ENCODE results near the gene SMC2. TPM values are rescaled to one million over a fixed set of nuclear protein-coding genes. Genes with fewer than 3 reads are reported as not detected.

Gene SMC2
- total and polyA plus RNA-seq, 2 experiments from 2014 or later = 15.5 to 21.6 TPM

DNA sequence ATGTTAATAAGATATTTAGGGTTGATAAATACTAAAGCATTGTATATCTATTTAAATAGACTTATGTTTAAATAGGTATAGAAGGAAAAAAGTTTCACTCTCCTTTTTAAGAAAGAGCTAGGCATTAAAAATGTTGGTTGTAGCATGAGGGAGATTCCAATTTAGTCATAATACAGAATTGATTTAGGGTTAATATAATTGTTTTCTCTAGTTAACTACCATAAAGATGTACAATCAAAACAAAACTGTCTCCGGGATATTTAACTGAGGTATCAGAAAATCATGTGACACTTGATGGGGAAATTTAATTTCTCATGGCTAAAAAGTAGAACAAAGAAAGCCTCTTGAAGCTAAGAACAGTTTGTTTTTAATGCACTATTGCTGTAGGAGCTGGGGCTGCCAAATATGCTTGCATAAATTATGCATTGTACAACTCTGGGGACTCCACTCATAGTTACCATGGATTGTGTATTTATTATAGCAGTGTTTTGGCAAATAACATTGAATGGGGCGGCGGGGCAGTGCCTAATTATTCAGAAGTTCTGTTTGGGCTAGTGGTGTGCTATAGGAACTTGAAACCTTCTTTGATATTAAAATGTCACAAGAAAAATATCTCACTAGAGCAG lies 44.2 kb downstream of the SMC2 start:
- H3K36me3 ChIP-seq = peaks cover 27% of the 10 kb centered on the region
- no peak for DNase-seq (ENCODE audit: low read depth in 1 of 2, low spot score in 1 of 2)
- H3K4me1 ChIP-seq (ENCODE audit: low read depth) = no peaks in the 10 kb centered on the region
- H3K27ac ChIP-seq = no peak overlapping the region
- no peaks in the 10 kb centered on the region for H3K9me3 ChIP-seq (ENCODE audit: low read depth)
- no peaks in the 10 kb centered on the region for H3K27me3 ChIP-seq
- TF ChIP-seq, protein P1, sequence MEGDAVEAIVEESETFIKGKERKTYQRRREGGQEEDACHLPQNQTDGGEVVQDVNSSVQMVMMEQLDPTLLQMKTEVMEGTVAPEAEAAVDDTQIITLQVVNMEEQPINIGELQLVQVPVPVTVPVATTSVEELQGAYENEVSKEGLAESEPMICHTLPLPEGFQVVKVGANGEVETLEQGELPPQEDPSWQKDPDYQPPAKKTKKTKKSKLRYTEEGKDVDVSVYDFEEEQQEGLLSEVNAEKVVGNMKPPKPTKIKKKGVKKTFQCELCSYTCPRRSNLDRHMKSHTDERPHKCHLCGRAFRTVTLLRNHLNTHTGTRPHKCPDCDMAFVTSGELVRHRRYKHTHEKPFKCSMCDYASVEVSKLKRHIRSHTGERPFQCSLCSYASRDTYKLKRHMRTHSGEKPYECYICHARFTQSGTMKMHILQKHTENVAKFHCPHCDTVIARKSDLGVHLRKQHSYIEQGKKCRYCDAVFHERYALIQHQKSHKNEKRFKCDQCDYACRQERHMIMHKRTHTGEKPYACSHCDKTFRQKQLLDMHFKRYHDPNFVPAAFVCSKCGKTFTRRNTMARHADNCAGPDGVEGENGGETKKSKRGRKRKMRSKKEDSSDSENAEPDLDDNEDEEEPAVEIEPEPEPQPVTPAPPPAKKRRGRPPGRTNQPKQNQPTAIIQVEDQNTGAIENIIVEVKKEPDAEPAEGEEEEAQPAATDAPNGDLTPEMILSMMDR (IDR thresholded peaks at IDR 0.05; ENCODE audit: low read depth, low read length) = no peak
- H3K4me3 ChIP-seq = no peak overlapping the region

DNA sequence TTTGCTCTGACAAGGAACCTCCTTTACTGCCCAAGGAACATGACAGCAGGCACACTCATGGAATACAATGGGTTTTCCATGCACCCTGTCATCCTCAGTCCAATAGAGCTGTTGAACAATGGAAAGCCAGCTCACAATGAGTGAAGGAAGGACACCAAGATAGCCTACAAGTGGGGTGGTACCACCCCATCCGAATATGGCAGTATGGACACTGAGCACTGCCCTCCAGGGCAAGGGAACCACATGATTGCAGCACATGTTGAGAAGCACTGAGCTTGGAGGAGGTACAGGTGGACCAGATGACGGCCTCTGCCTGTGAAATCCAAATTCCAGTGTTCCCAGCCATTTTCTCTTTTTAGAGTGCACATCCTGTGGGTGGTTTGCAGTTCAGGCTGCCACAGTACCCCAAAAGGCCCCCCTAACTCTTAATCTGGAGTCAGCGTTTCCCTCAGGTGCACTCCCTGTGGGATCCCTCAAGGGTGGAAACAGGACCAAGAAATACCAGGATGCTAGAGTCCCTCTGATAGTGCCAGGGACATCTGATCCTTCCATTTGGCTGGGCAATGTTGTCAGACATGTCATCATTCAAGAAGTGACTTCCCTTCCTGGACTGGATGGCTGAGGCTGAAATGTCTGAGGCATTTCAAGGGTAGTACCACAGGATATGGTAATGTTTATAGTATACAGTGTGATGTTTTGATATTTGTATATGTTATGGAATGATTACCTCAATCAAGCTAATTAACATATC lies 48.9 kb downstream of the SMC2 start:
- TF ChIP-seq, protein P1 (IDR thresholded peaks at IDR 0.05; ENCODE audit: low read depth, low read length) = no peak
- Histone ChIP-seq H3K27me3 (no peaks in the 10 kb centered on the region), H3K4me3 (no peak overlapping the region), H3K27ac (no peak overlapping the region), H3K36me3 (peaks cover 11% of the 10 kb centered on the region), H3K4me1 (ENCODE audit: low read depth) (no peaks in the 10 kb centered on the region), H3K9me3 (ENCODE audit: low read depth) (no peaks in the 10 kb centered on the region)
- no peak for DNase-seq (ENCODE audit: low read depth in 1 of 2, low spot score in 1 of 2)

DNA sequence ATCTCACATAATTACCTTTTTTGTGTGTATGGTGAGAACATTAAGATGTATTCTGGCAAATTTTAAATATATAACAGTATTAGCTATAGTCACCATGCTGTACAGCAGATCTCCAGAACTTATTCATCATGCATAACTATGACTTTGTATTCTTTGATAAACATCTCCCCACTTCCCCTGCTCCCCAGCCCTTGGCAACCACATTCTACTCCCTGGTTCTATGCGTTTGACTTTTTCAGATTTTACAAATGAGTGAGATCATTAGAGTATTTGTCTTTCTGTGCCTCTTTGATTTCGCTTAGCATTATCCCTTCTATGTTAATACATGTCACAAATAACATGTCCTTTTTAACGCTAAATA lies 49.4 kb downstream of the SMC2 start:
- no peak for DNase-seq (ENCODE audit: low read depth in 1 of 2, low spot score in 1 of 2)
- Histone ChIP-seq H3K9me3 (ENCODE audit: low read depth) (no peaks in the 10 kb centered on the region), H3K4me1 (ENCODE audit: low read depth) (no peaks in the 10 kb centered on the region), H3K27me3 (no peaks in the 10 kb centered on the region), H3K36me3 (peaks cover 6% of the 10 kb centered on the region), H3K4me3 (no peak overlapping the region), H3K27ac (no peak overlapping the region)
- TF ChIP-seq, protein P1 (IDR thresholded peaks at IDR 0.05; ENCODE audit: low read depth, low read length) = no peak

DNA sequence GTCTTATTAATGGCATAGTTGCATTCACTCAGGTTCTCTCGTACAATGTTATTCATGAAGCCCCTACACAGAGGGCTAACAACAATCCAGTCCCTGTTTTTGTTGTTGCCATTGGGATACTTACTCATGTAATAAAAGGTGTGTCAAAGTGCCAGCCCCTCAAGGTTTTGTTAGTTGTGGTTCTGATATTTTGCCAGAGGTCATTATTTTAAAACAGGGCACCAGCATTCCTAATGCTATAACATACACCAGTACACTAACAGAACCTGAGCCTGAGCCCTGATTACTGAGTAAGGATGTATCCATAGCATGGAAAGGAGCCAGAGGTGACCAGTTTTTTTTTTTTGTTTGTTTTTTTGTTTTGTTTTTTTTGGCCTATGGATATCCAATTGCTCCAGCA lies 50.2 kb downstream of the SMC2 start:
- H3K27ac ChIP-seq = no peak overlapping the region
- peaks cover 2% of the 10 kb centered on the region for H3K36me3 ChIP-seq
- H3K4me1 ChIP-seq (ENCODE audit: low read depth) = no peaks in the 10 kb centered on the region
- no peak for DNase-seq (ENCODE audit: low read depth in 1 of 2, low spot score in 1 of 2)
- TF ChIP-seq, protein P1 (IDR thresholded peaks at IDR 0.05; ENCODE audit: low read depth, low read length) = no peak
- H3K27me3 ChIP-seq = no peaks in the 10 kb centered on the region
- H3K4me3 ChIP-seq = no peak overlapping the region
- H3K9me3 ChIP-seq (ENCODE audit: low read depth) = no peaks in the 10 kb centered on the region

DNA sequence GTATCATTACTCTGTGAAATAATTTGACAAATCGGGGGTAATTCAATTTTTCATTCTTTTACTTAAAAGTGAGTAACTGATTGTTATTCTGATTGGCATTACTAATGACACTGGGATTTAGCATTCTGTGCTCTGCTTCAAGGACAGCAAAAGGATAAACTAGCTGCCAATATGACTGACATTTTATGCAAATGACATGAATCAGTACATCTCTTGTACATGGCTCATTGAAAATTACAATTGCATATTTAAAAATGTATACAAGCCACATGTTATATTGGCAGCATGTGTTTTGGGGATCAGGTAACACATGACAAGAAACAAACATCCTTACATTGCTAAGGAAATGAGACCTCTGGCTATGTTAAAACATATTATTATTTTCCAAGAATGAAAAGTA lies 79.0 kb downstream of the SMC2 start:
- H3K9me3 ChIP-seq (ENCODE audit: low read depth) = no peaks in the 10 kb centered on the region
- no peaks in the 10 kb centered on the region for H3K36me3 ChIP-seq
- H3K4me3 ChIP-seq = no peak overlapping the region
- H3K27ac ChIP-seq = no peak overlapping the region
- H3K27me3 ChIP-seq = no peaks in the 10 kb centered on the region
- DNase-seq (ENCODE audit: low read depth in 1 of 2, low spot score in 1 of 2) = no peak
- H3K4me1 ChIP-seq (ENCODE audit: low read depth) = no peaks in the 10 kb centered on the region
- TF ChIP-seq, protein P1 (IDR thresholded peaks at IDR 0.05; ENCODE audit: low read depth, low read length) = no peak

Data from cardiac muscle cell (in vitro differentiated cells and primary cell).